HepG2 (cell line): Measurements from ENCODE around the gene CARHSP1.

Experiments used
- BRD4 ChIP-seq: sonication (generic); formaldehyde crosslinking; IDR thresholded peaks from 2 replicates; pipeline ENCODE4 v1.4.0; 2020; ENCODE audit warnings: missing genetic modification reagents
- CHCHD3 ChIP-seq: sonication (generic); formaldehyde crosslinking; IDR thresholded peaks from 2 replicates; pipeline ENCODE4 v1.8.0; 2022; ENCODE audit warnings: mild to moderate bottlenecking, missing genetic modification reagents, moderate library complexity
- CHD4 ChIP-seq: fragments of 200-600 bp; sonication (generic); IDR thresholded peaks from 2 replicates; pipeline ENCODE4 v1.7.0; 2017; ENCODE audit warnings: mild to moderate bottlenecking, low read length, borderline replicate concordance
- CTCF ChIP-seq: sonication (generic); formaldehyde crosslinking; IDR thresholded peaks from 2 replicates; pipeline ENCODE4 v1.5.0; 2020; ENCODE audit warnings: mild to moderate bottlenecking, missing genetic modification reagents, moderate library complexity
- GPBP1L1 ChIP-seq: sonication (generic); formaldehyde crosslinking; IDR thresholded peaks from 2 replicates; pipeline ENCODE4 v1.5.0; 2020; ENCODE audit warnings: mild to moderate bottlenecking, missing genetic modification reagents
- IKZF1 ChIP-seq: fragments of 450-650 bp; IDR thresholded peaks from 2 replicates; pipeline ENCODE4 v1.7.1; 2016
- JUNB ChIP-seq: sonication (generic); formaldehyde crosslinking; IDR thresholded peaks from 2 replicates; pipeline ENCODE4 v1.8.0; 2022; ENCODE audit warnings: missing genetic modification reagents, mild to moderate bottlenecking, borderline replicate concordance
- MXI1 ChIP-seq: IDR thresholded peaks from 3 replicates; pipeline ENCODE4 v1.6.1; 2012; ENCODE audit warnings: low read depth, low read length, inconsistent platforms, borderline replicate concordance
- ZNF709 ChIP-seq: sonication (generic); formaldehyde crosslinking; IDR thresholded peaks from 2 replicates; pipeline ENCODE4 v1.5.0; 2020; ENCODE audit warnings: mild to moderate bottlenecking, missing genetic modification reagents
- TF ChIP-seq, protein P1 (sequence below): sonication (generic); formaldehyde crosslinking; IDR thresholded peaks from 2 replicates; pipeline ENCODE4 v1.8.1; 2022; ENCODE audit warnings: mild to moderate bottlenecking, missing genetic modification reagents
- TF ChIP-seq, protein P2 (sequence below): IDR thresholded peaks from 2 replicates; pipeline ENCODE4 v1.6.1; 2012; ENCODE audit warnings: inconsistent platforms

DNA sequence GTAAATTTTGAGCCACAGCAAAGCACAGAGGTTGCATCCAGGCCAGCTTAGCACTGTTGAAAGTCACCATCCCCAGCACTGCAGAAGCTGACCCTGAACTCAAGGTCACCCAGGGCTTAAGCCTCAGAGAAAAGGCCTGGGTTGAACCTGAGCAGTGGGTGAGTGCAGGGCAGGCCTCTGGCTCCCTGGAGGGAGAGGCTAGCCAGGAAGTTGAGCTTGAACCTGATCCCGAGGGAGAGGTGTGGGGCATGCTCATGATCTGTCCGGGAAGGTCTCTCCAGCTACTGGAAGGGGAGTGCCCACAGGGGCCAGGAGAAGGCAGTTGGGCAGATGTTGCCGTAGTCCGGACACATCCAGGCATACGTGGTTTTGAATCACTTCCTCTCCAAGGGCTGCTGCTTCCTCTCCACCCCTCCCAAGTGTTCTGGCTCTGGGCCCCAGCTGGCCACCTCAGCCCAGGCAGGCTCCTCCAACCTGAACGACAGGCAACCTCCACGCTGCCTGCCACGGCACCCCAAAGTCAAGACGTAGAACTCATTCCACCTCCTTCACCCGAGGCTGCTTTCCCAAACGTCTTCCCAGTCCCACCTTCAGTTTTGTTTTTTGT is 18.4 kb downstream of the CARHSP1 start:
- TF ChIP-seq IKZF1 (no peak), MXI1 (peak; percentile 74; the same call in 2 of the 3 replicates), BRD4 (CRISPR knock-in tag) (no peak), CHD4 (no peak), CTCF (CRISPR knock-in tag) (no peak), CHCHD3 (CRISPR knock-in tag) (no peak), GPBP1L1 (CRISPR knock-in tag) (no peak), ZNF709 (no peak; the same call in 1 of the 2 replicates), JUNB (no peak)
- TF ChIP-seq, protein P1, sequence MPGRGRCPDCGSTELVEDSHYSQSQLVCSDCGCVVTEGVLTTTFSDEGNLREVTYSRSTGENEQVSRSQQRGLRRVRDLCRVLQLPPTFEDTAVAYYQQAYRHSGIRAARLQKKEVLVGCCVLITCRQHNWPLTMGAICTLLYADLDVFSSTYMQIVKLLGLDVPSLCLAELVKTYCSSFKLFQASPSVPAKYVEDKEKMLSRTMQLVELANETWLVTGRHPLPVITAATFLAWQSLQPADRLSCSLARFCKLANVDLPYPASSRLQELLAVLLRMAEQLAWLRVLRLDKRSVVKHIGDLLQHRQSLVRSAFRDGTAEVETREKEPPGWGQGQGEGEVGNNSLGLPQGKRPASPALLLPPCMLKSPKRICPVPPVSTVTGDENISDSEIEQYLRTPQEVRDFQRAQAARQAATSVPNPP = peak; percentile 90
- TF ChIP-seq, protein P2, sequence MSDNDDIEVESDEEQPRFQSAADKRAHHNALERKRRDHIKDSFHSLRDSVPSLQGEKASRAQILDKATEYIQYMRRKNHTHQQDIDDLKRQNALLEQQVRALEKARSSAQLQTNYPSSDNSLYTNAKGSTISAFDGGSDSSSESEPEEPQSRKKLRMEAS = peak; percentile 42; the same call in 1 of the 2 replicates
